Stimulated activated CD8-positive, alpha-beta memory T cell treated with anti-CD3 and anti-CD28 coated beads, Interleukin-4, amount 100 ng/mL, for 24 hours (primary cell): ENCODE data around the gene ZNF827.

ENCODE experiments used
- DNase-seq: peaks from one replicate; pipeline ENCODE4 v3.0.0-alpha.2; 2020; ENCODE audit warnings: low read depth

ZNF827 gene, protein sequence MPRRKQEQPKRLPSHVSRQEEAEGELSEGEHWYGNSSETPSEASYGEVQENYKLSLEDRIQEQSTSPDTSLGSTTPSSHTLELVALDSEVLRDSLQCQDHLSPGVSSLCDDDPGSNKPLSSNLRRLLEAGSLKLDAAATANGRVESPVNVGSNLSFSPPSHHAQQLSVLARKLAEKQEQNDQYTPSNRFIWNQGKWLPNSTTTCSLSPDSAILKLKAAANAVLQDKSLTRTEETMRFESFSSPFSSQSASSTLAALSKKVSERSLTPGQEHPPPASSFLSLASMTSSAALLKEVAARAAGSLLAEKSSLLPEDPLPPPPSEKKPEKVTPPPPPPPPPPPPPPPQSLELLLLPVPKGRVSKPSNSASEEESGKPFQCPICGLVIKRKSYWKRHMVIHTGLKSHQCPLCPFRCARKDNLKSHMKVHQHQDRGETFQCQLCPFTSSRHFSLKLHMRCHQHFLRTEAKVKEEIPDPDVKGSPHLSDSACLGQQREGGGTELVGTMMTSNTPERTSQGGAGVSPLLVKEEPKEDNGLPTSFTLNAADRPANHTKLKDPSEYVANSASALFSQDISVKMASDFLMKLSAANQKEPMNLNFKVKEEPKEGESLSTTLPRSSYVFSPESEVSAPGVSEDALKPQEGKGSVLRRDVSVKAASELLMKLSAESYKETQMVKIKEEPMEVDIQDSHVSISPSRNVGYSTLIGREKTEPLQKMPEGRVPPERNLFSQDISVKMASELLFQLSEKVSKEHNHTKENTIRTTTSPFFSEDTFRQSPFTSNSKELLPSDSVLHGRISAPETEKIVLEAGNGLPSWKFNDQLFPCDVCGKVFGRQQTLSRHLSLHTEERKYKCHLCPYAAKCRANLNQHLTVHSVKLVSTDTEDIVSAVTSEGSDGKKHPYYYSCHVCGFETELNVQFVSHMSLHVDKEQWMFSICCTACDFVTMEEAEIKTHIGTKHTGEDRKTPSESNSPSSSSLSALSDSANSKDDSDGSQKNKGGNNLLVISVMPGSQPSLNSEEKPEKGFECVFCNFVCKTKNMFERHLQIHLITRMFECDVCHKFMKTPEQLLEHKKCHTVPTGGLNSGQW

DNA sequence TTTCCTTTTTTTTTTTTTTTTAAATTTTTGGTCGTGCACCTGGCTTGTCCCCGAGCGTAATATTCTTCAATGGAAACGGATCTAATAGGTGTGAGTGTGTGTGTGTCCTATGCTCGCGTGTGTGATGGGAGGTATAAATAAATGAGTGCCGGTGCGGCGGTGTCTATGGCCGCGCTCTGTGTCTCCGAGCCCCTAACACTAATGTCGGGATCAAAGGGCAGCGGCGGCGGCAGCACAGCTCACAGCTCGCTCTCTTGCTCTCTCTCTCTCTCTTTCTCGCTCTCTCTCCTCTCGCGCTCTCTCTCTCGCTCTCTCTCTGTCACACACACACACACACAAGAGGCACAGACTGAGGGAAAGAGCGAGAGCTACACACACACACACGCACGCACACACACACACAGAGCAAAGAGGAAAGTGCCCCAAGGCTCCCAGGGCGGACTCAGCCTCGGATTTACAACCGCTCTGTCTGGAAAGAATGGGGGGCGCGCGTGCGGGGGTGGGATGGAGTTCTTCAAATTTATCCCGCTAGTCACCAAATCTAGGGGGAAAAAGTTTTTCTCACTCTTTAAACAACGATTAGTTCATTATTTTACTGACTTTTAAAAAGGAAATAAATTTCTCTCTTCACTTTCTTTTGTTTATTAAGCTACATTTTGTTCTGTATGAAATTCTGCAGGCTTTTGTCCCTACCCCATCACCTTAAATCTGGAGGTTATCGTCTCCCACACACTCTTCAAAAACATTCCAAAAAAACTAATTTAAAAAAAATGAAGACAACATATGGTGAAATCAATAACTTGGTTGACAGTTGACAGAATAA, at the start of gene ZNF827:
TSS of gene ZNF827 (minus strand) at position 206 of the 823 bp plus-strand sequence. CDS start 416 bp downstream, outside the sequence.
- peak; percentile 33 for DNase-seq

DNA sequence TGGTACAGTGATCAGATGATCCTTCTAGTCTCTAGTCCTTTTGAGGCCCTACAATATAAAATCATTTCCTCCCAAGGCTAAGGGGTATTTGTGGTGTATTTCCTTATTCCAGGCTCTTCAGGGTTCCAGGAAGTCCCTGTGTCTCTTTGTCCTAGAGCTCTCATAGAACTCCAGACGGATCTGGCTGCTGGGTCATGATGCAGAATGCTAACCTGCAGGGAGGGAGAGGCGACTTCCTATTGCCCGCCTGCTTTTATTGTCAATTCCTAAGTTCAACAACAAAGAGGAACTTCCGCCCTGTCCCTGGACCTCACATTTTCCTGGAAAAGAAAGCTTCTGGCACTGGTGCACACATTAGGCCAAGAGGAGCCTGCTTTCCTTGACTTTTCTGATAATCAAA, 45.9 kb upstream of the ZNF827 start:
- DNase-seq: no peak

DNA sequence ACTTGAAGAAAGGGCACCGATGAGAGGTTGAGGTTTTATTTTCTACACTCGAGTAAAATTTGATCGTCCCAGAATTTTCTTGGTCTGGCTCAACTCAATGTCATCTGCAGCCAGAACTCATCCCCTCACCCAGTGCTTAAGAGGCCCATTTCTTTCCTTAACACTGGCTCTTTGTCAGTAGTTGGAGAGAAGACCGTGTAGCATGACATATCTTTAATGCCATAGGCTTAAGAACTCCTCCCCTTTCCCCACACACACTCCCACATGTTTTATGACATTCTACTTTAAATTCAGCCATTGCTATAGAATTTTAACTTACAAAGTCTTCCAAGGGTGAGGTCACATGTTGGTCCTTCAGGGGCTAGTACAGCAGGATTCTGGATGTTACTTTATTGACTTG, 44.2 kb upstream of the ZNF827 start:
- no peak for DNase-seq

DNA sequence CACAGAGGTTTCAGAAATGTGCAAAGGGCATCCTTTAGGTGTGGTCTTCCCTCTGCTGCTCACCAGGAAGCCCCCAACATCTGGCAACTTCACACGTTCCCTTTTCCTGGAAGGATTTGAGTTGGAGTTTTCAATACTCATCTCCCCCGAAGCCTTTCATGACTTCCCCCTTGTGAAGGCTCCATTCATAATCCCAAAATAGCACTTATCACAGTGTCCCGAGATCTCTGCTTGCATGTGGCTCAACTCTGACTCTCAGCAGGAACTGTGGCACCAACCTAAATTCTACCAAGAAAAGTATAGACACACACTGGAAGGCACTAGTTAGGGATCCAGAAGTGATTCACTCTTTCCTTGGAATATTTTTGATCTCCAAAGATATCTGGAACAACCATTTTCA, 40.5 kb upstream of the ZNF827 start:
- DNase-seq: no peak

DNA sequence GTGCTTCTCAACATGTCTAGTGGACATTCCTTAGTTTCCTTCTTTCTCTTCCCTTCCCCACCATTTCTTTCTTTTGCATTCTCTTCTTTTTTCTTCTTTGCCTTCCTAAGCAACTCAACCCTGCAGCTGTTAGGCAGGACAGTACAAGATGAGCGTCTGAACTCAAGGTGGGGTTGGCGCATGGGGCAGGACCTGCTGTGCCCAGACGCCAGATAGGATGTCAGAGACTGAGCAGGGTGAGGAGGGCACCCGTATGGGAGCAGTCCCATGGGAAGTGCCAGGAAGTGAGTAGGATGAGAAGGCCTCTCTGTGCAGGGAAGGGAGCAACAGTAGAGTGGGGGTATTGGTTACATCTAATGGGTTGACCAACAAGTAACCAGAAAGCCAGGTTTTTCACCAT, 38.1 kb upstream of the ZNF827 start:
- DNase-seq: no peak

DNA sequence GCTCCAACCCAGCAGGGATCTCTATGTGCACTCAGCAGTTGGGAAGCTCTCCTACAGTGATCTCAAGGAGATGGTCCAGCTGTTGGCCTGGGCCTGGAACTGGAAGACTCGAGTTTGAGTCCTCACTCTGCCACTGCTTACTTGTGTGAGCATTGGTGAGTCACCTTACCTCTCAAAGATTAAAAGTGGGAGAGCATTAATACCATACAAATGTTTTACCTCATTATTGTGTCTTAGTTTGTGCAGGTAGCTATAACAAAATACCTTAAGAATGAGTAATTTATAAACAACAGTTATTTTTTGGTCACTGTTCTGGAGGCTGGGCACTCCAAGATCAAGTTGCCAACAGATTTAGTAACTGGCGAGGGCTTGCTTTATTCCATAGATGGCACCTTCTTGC, 21.4 kb upstream of the ZNF827 start:
- DNase-seq: no peak

DNA sequence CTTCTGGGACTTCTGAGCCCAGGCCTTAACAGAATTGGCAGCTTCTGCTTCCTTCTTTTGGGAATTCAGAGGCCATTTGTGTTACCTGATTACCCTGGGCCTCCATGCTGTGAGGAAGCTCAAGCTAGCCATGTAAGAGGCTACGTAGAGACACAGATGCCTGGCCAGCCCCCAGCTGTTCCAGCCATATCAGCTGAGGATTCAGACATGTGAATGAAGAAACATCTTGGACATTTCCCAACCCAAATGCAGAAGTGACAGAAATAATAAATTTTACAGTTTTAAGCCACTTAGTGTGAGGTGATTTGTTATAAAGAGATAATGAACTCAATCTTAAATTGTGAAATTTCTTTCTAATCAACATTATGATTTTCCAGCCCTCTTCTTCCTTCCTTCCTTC, 18.7 kb upstream of the ZNF827 start:
- no peak for DNase-seq

DNA sequence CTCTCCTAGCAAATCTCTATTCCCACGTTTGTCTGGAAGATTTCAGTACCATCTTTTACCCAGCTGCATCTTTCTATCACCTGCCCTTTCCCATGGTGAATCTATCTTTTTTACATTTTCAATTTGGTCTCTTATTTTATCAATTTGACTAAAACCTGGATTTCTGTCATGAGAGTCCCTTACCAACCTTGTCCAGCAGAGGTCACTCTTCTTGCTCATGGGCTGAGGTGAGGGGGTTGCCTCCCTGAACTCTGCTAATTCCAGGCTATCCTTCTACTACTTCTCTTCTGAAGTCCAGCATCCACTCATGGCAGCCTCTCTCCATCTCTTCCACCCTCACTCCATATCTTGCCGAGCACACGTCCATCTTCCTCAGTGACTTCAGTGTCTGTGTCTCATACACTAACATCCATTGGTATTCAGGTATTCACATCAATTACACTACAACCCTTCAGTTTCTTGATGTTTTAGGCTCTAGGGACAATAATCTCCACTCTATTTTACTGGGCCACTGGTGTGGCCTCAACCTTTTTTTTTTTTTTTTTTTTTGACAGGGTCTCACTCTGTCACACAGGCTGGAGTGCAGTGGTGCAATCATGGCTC, 17.8 kb upstream of the ZNF827 start:
- no peak for DNase-seq

DNA sequence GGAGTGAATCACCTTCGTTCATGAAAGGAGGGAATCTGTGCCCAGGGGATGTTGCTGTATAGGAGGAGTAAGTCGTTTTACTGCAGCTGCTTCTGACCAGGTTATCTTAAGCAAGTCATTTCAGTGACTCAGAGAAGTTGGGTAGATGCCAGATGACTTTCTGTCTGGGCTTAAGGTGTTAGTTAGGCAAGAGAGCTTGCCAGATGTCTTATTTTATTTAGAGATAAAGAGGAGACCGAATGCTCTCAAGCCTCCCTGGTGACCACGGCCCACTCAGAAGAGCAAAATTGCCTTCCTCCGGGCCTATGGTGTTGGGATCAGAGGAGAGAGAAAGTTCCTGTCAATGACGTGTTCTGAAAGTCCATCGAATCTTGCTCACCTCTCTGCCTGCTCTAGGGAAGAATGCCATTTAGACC, 16.3 kb upstream of the ZNF827 start:
- DNase-seq: no peak

DNA sequence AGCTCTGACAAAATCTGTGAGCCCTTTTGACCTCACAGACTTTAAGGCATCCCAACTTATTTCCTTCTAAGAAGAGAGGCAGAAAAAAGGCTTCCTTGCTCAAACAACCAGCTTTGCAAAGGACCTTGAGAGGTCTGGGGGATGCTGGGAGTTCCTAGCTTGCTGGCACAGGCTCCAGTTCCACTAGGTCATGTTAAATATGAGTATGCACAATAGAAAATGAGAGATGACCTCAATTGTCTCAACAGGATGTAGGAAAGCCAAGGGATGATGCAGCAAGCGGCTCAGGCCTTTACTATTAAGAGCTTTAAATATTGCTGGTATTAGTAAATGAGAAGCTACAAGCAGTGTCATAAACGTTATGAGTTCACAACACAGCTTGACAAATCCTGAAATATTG, 13.3 kb upstream of the ZNF827 start:
- no peak for DNase-seq

DNA sequence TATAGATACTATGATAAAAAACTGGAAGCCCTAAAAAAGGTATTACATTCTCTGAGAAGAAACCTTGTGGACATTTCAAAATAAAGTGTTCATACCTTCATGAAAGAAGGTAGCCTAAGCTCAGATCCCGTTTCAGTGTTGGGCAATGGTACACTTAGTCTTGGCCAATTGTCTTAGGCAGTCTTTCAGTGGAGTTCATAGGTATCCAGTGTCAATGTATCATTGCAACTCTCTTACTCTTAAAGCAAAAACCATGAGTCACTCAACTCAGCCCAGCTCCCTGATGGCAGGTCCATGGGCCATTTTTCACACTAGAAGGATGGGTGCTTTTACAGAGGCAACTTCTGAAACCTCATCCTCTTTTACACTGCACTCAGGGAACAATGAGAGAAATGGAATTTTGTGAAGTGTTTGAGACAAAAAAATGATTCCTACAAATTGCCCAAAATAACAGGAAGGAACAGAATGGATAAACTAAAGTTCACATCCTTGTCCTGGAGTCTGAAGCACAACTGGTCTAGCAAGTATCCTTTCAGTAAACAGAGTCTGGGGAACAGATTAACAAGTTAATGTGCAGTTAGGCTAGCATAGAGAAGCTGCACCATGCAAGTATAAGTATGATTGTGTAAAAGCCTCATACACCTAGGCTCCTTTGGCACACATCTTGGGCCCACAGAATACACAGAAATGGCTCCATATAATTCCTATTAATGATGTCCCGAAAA, 7.0 kb upstream of the ZNF827 start:
- no peak for DNase-seq

DNA sequence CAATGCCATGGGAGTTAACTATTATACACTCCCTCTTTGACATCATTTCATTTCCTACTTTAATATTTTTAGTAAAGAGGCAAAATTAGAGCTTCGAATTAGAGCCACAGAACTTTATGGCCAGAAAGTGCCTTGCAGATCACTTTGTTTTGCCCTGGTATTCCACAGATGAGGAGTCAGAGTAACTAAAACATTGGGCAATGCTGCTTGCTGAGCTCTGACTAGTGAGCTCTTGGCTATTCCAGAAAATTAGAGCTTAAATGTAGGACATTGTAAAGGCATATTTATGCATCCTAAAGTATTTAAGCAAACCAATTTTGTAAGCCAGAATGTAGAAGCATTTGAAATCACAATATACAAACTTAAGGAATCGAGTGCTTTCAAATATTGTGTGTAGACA, 6.3 kb upstream of the ZNF827 start:
- DNase-seq: no peak

DNA sequence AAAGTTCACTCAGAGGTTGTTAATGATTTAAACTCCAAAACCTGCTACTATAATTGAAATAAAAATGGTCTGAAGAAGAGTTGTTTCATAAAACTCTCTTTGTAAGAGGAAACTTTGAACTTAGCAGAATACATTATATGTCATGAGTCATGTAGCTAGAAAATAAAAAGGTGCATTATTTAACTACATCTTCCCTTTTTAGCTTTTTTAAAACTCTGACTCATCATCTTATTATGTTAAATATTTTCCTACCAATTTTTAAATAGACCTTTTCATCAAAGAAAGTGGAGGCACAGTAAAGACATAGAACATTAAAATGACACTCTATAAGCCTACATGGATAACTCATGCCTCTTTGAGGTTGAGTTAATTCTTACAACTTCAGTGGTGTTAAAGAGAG, 1.2 kb upstream of the ZNF827 start:
- DNase-seq: no peak

DNA sequence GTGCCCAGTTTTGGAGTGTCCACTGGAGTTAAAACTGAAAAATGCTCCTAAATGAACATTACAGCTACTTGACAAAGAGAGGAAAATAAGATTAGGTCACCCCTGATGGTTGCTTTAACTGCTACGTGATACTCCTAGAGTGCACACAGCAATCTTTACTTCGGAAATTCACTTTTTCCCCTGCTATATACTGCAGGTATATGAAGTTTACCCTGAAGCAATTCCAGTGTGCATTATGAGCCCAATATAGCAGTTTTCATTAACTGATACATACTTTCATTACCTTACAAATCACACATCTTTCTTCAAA, 773 bp upstream of the ZNF827 start:
- no peak for DNase-seq

DNA sequence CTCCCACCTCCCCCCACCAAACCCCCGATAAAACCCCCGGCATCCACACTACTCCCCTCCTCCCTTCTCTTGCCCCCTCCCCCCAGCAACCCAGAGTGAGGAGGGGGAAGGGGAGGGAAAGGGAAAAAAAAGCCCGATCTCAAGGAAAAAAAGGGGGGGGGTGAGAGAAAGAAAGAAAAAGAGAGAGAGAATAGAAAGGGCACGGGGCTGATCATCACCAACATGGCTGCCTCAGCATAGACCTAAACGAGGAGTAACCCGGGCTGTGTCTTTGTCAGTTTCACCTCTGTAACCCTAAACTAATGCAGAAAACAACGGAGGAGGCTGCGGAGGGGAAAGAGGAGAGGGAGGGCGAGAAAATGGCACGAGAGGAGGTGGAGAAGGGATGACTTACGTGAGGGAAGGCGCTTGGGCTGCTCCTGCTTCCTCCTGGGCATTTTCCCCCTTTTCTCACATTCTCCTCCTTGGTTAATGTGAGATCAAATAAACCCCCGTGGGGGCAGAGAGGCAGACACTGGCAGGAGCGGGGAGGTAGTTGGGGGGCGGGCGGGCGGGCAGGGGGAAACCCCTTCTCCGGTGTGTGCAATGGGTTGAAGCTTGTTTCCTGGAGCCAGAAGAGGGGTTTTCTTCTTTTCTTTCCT, 532 bp downstream of the ZNF827 start:
- peak; percentile 8 for DNase-seq

DNA sequence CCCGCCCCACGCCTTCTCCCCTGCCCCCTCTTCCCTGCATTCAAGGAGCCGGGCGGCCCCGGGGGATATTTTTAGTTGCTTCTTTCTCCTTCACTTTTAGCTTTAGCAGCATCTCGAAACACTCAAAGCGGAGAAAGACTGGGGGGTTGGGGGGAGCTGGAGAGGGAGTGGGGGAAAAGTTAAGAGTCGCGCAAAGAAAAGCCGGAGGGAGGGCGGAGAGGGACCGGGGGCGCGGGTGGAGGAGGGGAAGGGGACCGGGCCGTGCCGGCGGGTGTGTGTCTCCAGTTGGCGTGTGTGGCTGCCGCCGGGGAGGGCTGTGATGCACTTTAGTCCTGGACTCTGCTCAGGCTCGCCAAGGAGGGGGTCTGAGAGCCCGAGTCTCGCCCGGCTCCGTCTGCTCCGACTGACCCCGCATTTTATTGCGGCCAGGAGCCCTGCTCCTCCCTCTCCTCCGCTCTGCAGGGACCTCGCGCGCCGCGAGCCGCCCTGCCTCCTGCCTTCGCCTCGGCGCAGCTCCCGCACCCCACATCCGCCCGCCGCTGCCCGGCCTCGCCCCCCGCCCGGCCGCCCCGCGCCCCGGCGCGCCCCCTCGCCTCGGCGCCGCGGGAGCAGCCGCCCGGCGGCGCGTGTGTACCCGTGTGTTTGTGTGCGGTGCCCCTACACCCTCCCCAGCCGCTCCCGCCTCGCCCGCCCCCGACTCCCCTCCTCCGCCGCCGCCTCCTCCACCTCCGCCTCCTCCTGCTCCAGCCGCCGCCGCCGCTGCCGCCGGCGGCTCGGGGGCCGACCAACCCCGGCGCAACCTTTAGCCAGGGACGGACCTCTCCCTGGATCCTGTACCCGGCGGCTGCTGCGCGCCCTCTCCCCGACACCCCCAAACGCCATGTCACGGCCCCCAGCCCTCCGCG, 1.4 kb downstream of the ZNF827 start:
- DNase-seq: peak; percentile 36

DNA sequence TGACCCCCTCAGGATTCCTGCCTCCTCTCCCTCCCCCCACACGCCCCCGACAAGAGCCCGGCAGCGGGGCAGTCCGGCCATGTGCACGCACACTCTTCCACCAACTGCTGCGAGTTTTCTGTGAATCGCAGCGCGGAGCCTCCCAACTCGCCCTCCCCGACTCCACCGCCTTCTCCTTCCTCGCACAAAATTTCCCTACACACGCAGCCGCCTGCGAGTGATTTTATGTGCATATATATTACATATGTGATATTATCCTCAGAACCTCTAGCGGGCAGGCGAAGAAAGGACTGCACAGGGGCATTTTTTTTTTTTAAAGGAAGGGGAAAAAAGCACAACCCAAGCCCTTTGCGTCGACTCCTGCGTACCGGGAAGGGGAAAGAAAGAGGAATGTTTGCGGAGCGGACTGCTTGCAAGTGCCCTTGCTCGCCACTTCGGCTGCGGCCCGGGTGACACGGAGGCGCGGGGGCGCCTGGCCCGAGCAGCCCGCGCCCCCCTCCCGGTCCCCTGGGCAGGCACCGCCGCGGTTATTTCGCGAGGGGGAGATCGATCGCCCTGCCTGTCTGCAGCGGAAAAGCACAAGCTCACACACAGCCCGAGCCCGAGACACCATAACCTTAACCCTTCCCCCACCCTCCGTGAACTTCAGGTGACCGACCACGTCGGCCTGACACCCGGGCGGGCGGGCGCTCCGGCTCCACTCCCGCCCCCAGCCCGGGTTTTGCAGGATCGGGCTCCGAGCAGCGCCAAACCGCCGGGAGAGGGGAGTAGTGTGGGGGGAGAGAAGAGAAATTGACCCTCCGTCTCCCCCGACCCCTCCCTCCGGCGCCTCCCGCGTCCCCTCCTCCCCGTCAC, 2.3 kb downstream of the ZNF827 start:
- DNase-seq: peak; percentile 43
